NCI-H2196 treated with DMSO at 0.1 percent for 48 hours (cell line): Measurements from ENCODE around the gene IKBKE.

Source experiments
- DNase-seq: peaks from one replicate; lab custom pipeline; 2025; ENCODE audit not compliant: unreplicated experiment; lab: John Stamatoyannopoulos, UW

Gene IKBKE

GRCh38 chr1:206495011-206495461, 24.8 kb downstream of the IKBKE start:
- no peak for DNase-seq

- DNase-seq = no peak
Observed at GRCh38 chr1:206495493-206496046, 25.3 kb downstream of the IKBKE start.

DNA sequence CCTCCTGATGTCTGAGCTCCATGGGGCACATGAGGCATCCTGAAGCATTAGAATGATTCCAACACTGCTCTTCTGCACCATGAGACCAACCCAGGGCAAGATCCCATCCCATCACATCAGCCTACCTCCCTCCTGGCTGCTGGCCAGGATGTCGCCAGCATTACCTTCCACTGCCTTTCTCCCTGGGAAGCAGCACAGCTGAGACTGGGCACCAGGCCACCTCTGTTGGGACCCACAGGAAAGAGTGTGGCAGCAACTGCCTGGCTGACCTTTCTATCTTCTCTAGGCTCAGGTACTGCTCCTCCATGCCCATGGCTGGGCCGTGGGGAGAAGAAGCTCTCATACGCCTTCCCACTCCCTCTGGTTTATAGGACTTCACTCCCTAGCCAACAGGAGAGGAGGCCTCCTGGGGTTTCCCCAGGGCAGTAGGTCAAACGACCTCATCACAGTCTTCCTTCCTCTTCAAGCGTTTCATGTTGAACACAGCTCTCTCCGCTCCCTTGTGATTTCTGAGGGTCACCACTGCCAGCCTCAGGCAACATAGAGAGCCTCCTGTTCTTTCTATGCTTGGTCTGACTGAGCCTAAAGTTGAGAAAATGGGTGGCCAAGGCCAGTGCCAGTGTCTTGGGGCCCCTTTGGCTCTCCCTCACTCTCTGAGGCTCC, 26.0 kb downstream of the IKBKE start:
- DNase-seq = peak; percentile 44

- DNase-seq = no peak
Observed at GRCh38 chr1:206497363-206497762, 27.1 kb downstream of the IKBKE start.

- DNase-seq = no peak
Observed at GRCh38 chr1:206497774-206498173, 27.5 kb downstream of the IKBKE start.

DNA sequence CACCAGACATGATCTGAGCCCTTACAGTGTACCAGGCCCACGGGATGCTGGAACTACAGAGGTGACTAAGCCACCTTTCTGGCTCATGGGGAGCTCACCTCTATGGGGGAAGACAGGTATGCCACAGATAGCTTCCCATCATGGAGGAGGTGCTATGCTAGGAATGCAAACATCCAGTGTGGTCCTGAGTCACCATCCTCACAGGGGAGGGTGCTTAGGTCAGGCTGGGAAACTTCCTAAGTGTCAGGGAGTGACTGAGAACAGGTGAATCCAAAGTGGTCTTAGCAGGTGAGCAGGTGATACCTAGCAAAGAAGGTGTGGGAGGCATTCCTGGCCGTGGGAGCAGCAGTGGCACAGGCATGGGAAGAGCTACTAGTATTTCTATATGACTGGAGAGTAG, 28.4 kb downstream of the IKBKE start:
- DNase-seq = no peak

- no peak for DNase-seq
Observed at GRCh38 chr1:206500046-206500445, 29.8 kb downstream of the IKBKE start.

GRCh38 chr1:206501881-206502280, 31.6 kb downstream of the IKBKE start:
- no peak for DNase-seq

DNA sequence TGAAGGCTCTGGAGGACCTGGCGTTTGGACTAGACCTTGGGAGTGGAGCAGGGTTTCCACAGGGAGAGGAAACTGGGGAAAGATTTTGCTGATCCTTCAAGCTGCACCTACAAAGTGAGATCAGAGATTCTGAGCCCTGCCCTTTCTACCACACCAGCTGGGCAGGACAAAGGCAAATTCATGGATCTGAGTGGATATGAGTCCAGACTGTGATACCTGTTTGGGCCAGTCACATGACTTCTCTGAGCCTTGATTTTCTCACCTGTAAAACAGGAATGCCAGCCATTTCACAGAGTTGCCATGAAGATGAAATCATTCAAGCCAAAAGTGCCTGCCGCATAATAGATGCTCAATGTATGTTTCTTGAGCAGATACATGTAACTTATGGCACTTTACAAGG, 32.1 kb downstream of the IKBKE start:
- DNase-seq = no peak

DNA sequence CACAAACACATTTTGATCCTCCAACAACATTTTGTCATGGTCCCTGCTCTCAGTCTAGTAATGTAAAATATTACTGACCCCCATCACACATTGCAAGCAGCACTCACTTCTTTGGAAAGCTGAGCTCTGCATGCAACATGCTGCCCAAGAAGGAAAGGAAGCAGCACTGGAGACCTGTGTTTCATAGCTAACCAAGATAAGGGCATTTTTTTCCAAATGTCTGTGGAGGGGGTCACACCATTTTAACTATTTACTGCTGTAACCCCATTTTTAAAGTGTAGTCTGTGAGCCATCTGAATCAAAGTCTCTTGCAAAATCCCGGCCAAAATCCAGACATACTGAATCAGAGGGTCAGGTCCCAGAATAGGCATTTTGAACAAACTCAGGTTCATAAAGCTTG, 32.5 kb downstream of the IKBKE start:
- no peak for DNase-seq

DNA sequence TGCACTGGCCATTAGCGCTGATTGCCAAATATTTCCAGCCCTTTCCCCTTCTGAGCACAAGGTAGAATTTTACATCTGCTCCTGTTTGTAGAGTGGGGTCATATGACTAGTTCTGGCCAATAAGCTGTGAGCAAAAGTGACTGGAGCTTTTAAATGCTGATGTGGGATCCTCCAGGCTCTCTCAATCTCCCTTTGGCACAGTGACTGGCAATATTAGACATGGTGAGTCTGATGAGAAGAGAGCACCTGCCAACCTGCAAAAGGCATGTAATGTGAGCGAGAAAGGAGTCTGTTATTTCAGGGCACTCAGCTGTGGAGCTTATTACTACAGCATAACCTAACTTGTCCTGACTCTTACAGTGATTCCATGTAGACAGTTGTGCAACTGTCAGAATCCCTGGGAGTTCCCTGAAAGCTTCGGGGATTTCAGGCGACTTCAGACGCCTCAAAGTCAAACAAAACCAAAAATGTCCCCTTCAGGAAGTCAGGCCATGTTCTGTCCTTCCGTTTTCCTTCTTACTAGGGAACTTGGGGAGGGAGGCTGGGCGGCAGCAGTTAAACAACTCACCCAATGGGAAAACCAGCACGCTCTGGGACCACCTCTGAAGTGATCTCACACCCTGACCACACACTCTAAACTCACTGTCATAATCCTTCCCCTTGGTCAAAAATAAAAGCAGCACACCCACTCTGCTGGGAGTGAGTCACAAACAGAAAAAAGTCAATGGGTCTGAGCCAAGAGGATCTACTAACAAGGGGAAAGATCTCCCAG, 33.5 kb downstream of the IKBKE start:
- DNase-seq = no peak

- DNase-seq = no peak
Observed at GRCh38 chr1:206504363-206504713, 34.1 kb downstream of the IKBKE start.

- no peak for DNase-seq
Observed at GRCh38 chr1:206505702-206506355, 35.6 kb downstream of the IKBKE start.

GRCh38 chr1:206506405-206507283, 36.4 kb downstream of the IKBKE start:
- no peak for DNase-seq

DNA sequence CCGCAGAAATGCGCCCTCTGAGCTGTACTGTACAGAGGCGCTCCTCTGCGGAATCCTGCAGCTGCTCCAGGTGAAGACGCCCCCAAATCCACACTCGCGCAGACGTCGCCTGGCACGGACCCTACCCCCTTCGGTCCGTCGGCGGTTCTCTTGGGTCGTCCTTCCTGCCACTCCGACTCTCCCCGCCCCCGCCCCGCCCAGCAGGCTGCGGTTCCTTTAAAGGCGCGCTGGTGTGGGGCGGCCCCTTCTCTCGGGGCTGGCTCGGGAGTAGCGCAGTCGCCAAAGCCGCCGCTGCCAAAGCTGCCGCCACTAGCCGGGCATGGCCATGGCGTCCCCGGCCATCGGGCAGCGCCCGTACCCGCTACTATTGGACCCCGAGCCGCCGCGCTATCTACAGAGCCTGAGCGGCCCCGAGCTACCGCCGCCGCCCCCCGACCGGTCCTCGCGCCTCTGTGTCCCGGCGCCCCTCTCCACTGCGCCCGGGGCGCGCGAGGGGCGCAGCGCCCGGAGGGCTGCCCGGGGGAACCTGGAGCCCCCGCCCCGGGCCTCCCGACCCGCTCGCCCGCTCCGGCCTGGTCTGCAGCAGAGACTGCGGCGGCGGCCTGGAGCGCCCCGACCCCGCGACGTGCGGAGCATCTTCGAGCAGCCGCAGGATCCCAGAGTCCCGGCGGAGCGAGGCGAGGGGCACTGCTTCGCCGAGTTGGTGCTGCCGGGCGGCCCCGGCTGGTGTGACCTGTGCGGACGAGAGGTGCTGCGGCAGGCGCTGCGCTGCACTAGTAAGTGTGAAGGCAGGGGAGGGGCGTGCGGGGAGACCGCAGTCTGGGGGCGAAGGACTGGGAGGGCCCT, 37.2 kb downstream of the IKBKE start, which contains the start of gene RASSF5:
Gene RASSF5, plus strand, starts transcription at position 248 of the 846 bp plus-strand sequence. Its CDS starts 72 bp downstream, at position 320.
- DNase-seq = peak; percentile 28

- DNase-seq = no peak
Observed at GRCh38 chr1:206508130-206508889, 38.0 kb downstream of the IKBKE start.

DNA sequence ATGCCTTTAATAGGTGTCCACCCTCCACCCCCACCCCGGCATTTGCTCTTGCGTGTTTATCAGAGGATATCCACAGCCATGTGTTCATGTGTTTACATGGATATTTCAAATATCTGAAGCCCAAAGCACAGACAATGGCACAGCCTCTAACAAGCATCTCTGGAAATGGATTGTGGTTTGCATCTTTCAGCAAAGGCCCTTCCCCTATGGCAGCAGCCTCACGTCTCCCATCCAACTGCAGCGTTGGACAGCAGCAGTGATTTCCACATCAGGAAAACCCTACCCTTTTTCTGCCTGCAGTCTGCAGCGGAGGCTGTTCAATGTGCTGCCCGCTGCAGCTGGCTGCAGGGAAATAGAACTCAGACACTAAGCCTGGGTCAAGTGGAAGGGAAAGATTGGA, 38.7 kb downstream of the IKBKE start:
- no peak for DNase-seq

DNA sequence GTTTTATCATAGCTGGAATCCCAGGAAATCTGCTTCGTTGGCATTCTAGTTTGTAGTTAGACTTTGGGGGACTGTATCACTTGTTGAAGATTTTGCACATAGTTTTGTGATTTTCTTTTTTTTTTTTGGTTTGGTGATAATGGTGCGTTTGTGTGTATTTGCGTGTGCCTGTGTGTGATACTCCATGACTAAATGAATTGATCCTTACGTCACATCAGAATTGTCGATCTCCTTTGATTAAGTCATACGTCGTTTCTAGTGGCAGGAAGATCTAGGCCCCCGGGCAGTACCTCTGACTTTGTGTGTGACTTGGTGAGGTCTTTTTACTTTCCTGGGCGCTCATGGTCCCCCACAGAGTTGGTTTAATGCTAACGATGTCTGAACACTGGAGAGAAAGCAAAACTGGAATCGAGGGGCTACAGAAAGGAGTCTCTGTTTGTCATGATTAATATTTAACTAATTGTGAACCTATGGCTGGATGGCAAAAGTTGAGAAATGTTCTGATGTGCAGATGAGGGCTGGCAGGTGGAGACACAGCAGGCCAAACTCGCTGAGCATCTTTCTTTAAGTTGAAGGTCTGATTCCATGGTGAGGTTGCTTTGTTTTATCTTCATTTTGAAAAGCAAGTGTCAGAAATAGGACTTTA, 39.5 kb downstream of the IKBKE start:
- no peak for DNase-seq

- DNase-seq = no peak
Observed at GRCh38 chr1:206510371-206510770, 40.1 kb downstream of the IKBKE start.
